Measurements from ENCODE around the gene SLC35F1.

DNA sequence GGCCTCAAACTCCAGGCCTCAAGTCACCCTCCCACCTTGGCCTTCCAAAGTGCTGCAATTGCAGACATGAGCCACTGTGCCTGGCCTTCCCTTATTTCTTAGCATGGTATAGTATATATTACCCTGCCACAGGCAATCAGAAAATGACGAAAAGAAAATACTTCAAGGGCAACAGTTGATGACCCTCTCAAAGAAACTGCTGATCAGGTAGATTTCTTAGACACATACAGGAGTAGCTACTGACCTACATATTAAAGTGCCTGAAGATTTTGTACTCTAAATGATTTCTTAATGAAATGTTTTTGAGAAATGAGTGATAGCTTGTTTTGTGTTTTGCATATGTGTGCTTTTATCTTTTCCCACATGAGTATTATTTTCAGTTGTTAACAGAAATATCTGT, 4.6 kb downstream of the SLC35F1 start:
- TF ChIP-seq, protein P1, sequence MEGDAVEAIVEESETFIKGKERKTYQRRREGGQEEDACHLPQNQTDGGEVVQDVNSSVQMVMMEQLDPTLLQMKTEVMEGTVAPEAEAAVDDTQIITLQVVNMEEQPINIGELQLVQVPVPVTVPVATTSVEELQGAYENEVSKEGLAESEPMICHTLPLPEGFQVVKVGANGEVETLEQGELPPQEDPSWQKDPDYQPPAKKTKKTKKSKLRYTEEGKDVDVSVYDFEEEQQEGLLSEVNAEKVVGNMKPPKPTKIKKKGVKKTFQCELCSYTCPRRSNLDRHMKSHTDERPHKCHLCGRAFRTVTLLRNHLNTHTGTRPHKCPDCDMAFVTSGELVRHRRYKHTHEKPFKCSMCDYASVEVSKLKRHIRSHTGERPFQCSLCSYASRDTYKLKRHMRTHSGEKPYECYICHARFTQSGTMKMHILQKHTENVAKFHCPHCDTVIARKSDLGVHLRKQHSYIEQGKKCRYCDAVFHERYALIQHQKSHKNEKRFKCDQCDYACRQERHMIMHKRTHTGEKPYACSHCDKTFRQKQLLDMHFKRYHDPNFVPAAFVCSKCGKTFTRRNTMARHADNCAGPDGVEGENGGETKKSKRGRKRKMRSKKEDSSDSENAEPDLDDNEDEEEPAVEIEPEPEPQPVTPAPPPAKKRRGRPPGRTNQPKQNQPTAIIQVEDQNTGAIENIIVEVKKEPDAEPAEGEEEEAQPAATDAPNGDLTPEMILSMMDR (IDR thresholded peaks at IDR 0.05; ENCODE audit: low read depth, low read length, missing input control): no peak
- TF ChIP-seq TAF1 (conservative IDR thresholded peaks at IDR 0.05): no peak
- TF ChIP-seq, protein P2, sequence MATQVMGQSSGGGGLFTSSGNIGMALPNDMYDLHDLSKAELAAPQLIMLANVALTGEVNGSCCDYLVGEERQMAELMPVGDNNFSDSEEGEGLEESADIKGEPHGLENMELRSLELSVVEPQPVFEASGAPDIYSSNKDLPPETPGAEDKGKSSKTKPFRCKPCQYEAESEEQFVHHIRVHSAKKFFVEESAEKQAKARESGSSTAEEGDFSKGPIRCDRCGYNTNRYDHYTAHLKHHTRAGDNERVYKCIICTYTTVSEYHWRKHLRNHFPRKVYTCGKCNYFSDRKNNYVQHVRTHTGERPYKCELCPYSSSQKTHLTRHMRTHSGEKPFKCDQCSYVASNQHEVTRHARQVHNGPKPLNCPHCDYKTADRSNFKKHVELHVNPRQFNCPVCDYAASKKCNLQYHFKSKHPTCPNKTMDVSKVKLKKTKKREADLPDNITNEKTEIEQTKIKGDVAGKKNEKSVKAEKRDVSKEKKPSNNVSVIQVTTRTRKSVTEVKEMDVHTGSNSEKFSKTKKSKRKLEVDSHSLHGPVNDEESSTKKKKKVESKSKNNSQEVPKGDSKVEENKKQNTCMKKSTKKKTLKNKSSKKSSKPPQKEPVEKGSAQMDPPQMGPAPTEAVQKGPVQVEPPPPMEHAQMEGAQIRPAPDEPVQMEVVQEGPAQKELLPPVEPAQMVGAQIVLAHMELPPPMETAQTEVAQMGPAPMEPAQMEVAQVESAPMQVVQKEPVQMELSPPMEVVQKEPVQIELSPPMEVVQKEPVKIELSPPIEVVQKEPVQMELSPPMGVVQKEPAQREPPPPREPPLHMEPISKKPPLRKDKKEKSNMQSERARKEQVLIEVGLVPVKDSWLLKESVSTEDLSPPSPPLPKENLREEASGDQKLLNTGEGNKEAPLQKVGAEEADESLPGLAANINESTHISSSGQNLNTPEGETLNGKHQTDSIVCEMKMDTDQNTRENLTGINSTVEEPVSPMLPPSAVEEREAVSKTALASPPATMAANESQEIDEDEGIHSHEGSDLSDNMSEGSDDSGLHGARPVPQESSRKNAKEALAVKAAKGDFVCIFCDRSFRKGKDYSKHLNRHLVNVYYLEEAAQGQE (IDR thresholded peaks at IDR 0.05): no peak
- TF ChIP-seq GABPA (IDR thresholded peaks at IDR 0.05 in 1 of 2, conservative IDR thresholded peaks at IDR 0.05 in 1 of 2): no peak
- TF ChIP-seq, protein P3, sequence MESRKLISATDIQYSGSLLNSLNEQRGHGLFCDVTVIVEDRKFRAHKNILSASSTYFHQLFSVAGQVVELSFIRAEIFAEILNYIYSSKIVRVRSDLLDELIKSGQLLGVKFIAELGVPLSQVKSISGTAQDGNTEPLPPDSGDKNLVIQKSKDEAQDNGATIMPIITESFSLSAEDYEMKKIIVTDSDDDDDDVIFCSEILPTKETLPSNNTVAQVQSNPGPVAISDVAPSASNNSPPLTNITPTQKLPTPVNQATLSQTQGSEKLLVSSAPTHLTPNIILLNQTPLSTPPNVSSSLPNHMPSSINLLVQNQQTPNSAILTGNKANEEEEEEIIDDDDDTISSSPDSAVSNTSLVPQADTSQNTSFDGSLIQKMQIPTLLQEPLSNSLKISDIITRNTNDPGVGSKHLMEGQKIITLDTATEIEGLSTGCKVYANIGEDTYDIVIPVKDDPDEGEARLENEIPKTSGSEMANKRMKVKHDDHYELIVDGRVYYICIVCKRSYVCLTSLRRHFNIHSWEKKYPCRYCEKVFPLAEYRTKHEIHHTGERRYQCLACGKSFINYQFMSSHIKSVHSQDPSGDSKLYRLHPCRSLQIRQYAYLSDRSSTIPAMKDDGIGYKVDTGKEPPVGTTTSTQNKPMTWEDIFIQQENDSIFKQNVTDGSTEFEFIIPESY (IDR thresholded peaks at IDR 0.05): no peak
- no peak for TF ChIP-seq RAD21 (IDR thresholded peaks at IDR 0.05)
- no peak for TF ChIP-seq YY1 (IDR thresholded peaks at IDR 0.05)
- TF ChIP-seq JUND (IDR thresholded peaks at IDR 0.05): no peak
- TF ChIP-seq, protein P4, sequence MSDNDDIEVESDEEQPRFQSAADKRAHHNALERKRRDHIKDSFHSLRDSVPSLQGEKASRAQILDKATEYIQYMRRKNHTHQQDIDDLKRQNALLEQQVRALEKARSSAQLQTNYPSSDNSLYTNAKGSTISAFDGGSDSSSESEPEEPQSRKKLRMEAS (IDR thresholded peaks at IDR 0.05): no peak
- no peak for TF ChIP-seq NR2F2 (IDR thresholded peaks at IDR 0.05)

All from liver (tissue), 3 donors.